Esophagus (tissue), 2 donors: ENCODE results near the gene PTPRD. TPM values are rescaled to one million over a fixed set of nuclear protein-coding genes. Genes with fewer than 3 reads are reported as not detected.

Source experiments
- H3K27ac ChIP-seq, 2 donors: one replicate each; pipeline ENCODE4 v1.5.1; 2013; ENCODE audit warnings: low read depth in 2 of 2, mild to moderate bottlenecking in 2 of 2, inconsistent platforms in 1 of 2, low read length in 1 of 2, moderate library complexity in 1 of 2
- H3K27me3 ChIP-seq, 2 donors: one replicate each; pipeline ENCODE4 v1.6.1; 2013; ENCODE audit warnings: low read length in 2 of 2, control low read depth in 1 of 2, mild to moderate bottlenecking in 1 of 2; ENCODE audit not compliant: insufficient read depth in 2 of 2, control insufficient read depth in 1 of 2
- H3K36me3 ChIP-seq, 2 donors: one replicate each; pipeline ENCODE4 v1.6.1; 2013; ENCODE audit warnings: low read length in 1 of 2; ENCODE audit not compliant: control insufficient read depth in 2 of 2, insufficient read depth in 2 of 2
- H3K4me1 ChIP-seq, 2 donors: one replicate each; pipeline ENCODE4 v1.6.1; 2013; ENCODE audit warnings: low read length in 1 of 2; ENCODE audit not compliant: control insufficient read depth in 2 of 2, insufficient read depth in 2 of 2
- H3K4me3 ChIP-seq, 2 donors: one replicate each; pipeline ENCODE4 v1.5.1; 2013; ENCODE audit warnings: low read length in 2 of 2, mild to moderate bottlenecking in 2 of 2, low read depth in 1 of 2, moderate library complexity in 1 of 2
- H3K9me3 ChIP-seq, 2 donors: one replicate each; pipeline ENCODE4 v1.6.1; 2013; ENCODE audit warnings: mild to moderate bottlenecking in 2 of 2, low read depth in 1 of 2, low read length in 1 of 2, moderate library complexity in 1 of 2; ENCODE audit not compliant: control insufficient read depth in 2 of 2, insufficient read depth in 1 of 2
- WGBS, 2 donors: extraction: QIAGEN DNeasy Blood & Tissue Kit; methylation state at CpG; one replicate each; pipeline ENCODE4 v1.1.7; 2013; 5-methylcytosine and 5-hydroxymethylcytosine counted together
- polyA plus RNA-seq, 2 donors: library from polyadenylated mRNA; stranded (reverse); fragments of 200-250 nt; gene quantifications; one replicate each; pipeline ENCODE4 v1.2.3, GENCODE V29; 2013
- donor health status: healthy with polysubstance abuse.
- donor health status: Bipolar disorder and iron deficiency.

PTPRD gene
- polyA plus RNA-seq, 2 donors, result 0.53 to 0.60 TPM

DNA sequence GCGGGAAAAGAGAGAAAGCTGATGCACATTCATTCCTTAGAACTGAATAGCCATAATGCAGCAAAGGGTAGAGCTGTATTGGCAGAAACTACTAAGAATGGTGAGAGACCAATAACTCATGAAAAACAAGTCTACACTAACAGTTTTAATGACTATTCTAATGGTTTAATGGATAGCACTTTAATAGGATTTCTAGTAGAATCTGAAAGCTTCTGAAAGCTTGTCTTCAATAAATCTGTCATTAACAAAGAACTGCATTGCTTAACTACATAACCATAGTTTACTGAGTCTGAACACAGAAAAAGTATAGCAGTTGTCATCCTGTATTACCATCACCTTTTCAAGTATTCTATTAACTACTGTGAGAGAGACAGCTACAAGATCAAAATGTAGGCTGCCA is 2195.5 kb downstream of the PTPRD start:
- H3K4me3 ChIP-seq, result no peak overlapping the region
- no peaks in the 10 kb centered on the region for H3K9me3 ChIP-seq
- 0 to 37% methylated on average over 1 of the region's 1 CpG for WGBS, 2 donors
- H3K4me1 ChIP-seq, result no peaks in the 10 kb centered on the region
- H3K27me3 ChIP-seq, result no peaks in the 10 kb centered on the region
- no peak overlapping the region for H3K27ac ChIP-seq
- H3K36me3 ChIP-seq, result no peaks in the 10 kb centered on the region

DNA sequence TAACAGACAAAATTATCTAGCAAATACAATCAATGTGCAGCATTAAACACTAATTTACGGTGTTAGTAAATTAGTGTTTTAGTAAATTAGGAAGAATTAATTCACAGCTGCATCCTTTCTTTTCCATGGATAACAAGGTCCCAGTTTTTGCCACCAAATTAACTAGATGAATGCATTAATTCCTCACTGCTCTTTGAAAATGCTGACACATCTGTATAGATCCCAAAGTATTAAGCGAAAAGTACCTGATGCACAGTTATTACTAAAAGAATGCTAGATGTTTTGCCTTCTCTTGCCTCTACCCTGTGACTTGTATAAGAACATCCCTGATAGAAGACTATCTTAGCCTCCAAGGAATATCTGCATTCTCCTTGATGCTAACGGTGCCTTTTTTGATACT is 2200.5 kb downstream of the PTPRD start:
- Histone ChIP-seq H3K36me3 (no peaks in the 10 kb centered on the region), H3K4me1 (no peaks in the 10 kb centered on the region), H3K4me3 (no peak overlapping the region), H3K27ac (no peak overlapping the region), H3K27me3 (no peaks in the 10 kb centered on the region), H3K9me3 (no peaks in the 10 kb centered on the region)
- 91% methylated on average over 3 of the region's 3 CpGs for WGBS, 2 donors

DNA sequence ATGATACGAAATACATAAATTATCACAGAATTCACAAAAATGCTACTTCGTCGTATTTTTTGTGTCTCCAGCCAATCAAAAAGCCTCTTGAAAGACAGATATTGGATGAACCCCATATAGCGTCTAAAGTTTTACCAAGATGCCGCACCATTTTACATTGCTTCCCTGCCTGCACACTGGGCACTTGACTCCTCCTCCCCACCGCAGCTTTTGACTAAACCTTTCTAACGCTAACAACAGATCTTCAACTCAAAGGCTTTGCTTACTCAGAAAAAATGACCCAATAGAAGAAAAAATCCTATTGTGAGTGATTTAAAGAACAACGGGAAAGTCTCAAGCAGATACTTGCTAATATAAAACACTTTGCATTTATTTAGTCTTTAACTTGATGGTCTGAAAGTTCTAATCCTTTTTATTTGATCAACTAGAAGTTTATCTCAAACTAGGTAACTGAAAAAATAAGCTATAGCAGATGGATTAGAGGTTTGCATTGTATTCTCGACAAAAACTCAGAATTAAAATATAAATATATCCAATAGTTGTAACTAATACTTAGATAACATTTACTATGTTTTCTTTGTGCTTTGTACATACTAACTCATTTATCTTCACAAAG is 2204.1 kb downstream of the PTPRD start:
- H3K27ac ChIP-seq, result no peak overlapping the region
- no peaks in the 10 kb centered on the region for H3K36me3 ChIP-seq
- H3K27me3 ChIP-seq, result no peaks in the 10 kb centered on the region
- H3K4me3 ChIP-seq, result no peak overlapping the region
- H3K9me3 ChIP-seq, result no peaks in the 10 kb centered on the region
- 71 to 78% methylated on average over 9 of the region's 9 CpGs for WGBS, 2 donors
- no peaks in the 10 kb centered on the region for H3K4me1 ChIP-seq

DNA sequence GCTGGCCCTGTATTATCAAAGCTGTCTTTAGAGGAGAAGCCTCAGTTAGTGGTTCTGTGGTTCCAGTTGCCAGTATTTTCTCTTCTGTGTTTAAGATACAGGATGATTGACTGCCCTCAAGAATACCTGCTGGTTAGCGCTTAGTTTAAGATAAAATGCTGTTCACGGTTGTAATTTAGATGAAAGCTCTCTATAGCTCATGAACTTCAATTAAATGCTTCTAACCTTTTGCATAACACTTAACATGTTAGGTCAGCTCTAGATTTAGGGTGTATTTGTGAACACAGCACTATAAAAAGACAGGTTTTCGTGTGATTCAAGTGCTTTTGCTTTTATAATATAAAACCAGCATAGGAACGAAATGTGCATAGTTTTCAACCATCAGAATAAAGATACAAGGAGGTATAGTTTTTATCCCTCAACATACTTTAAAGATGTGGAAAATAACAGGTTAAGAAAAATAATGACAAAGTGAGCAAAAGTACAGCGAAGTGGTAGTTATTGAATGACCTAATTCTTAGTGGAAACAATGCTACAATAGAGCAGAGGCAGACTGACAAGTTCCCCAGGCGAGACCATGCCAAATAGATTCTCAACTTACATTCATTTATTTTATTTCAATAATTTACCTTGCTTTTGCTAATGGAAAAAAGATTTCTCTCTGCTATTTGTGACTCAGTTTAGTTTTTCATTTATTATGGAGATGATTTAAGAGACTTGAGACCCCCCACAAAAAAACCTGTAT is 2210.7 kb downstream of the PTPRD start:
- WGBS, 2 donors, result 67 to 73% methylated on average over 6 of the region's 6 CpGs
- Histone ChIP-seq H3K27ac (no peak overlapping the region), H3K4me1 (no peaks in the 10 kb centered on the region), H3K4me3 (no peak overlapping the region), H3K36me3 (no peaks in the 10 kb centered on the region), H3K9me3 (no peaks in the 10 kb centered on the region), H3K27me3 (no peaks in the 10 kb centered on the region)

DNA sequence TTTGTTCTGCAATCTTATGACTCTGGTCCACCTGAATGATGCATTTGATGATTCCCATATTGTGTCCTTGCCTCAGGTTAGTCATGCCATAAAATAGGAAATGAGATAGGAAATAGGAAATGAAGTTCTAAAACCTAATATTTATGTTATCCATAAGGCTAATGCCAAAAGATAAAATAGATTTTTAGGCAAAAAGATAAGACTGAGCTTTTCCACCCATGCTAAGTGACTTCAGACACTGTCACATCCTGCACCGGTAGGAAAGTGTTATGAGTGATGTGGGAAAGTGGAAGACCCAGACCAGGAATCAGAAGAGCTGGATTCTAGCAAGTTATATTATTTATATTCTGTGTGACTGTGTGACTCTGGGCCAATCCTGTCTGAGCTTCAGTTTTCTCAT is 2212.4 kb downstream of the PTPRD start:
- Histone ChIP-seq H3K27me3 (no peaks in the 10 kb centered on the region), H3K4me3 (no peak overlapping the region), H3K4me1 (no peaks in the 10 kb centered on the region), H3K9me3 (no peaks in the 10 kb centered on the region), H3K27ac (no peak overlapping the region), H3K36me3 (no peaks in the 10 kb centered on the region)
- 81 to 86% methylated on average over 1 of the region's 1 CpG for WGBS, 2 donors

DNA sequence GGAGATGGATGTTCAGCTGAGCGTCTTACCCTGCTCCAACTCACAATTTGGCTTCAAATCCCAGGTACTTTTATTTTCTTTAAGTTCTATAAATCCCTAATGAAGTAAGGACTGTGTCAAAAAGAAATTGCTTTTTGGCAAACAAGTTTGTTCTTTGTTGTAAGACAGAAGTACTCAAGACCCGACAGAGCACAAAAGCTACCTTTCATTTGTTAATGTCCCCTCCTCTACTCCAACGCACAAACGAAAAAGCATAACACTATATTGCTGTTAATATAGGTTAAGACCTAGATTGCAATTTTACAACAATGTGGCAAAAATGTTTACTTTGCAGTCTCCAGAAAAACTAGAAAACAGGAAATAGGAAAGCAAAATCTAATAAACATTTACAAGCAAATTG is 2217.8 kb downstream of the PTPRD start:
- H3K27ac ChIP-seq, result no peak overlapping the region
- no peaks in the 10 kb centered on the region for H3K9me3 ChIP-seq
- no peak overlapping the region for H3K4me3 ChIP-seq
- no peaks in the 10 kb centered on the region for H3K27me3 ChIP-seq
- no peaks in the 10 kb centered on the region for H3K4me1 ChIP-seq
- WGBS, 2 donors, result 83 to 85% methylated on average over 4 of the region's 4 CpGs
- no peaks in the 10 kb centered on the region for H3K36me3 ChIP-seq

DNA sequence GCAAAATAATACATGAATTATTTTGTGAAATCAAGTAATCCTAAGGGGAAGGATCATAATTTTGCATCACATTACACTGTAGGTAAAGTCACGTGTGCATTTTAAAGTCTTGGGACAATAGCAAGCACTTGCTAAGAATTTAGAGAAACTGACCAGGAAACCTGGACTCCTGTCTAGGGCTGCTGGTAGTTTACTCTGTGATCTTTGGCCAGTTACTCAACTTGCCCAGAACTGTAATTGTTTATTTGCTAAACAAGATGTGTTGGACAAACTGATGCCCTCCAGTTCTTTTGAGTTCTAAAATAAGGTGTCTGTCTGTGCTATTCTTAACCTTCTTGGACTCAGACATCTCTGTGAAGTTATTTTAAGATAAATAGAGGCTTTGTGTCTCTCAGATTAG is 2218.5 kb downstream of the PTPRD start:
- WGBS, 2 donors, result 93 to 96% methylated on average over 1 of the region's 1 CpG
- Histone ChIP-seq H3K9me3 (no peaks in the 10 kb centered on the region), H3K36me3 (no peaks in the 10 kb centered on the region), H3K4me1 (no peaks in the 10 kb centered on the region), H3K27ac (no peak overlapping the region), H3K27me3 (no peaks in the 10 kb centered on the region), H3K4me3 (no peak overlapping the region)

DNA sequence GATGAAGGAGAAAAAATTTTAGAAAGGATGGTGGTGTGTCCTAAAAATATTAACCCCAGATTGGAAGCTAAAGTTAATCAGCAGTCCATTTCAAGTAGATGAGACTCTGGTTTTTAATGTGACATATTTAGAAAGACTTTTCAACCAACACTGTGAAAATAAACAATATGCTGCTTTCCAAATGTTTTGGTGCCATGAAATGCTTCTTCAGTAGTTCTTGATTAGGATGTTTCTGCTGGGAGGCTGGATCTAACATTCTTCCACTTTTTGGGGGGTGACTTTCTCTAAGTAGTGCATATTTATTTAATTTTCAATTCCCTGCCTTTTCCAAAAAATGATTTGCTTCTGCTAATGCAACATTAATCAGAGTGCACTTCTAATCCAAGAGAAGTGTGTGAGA is 2219.9 kb downstream of the PTPRD start:
- no peaks in the 10 kb centered on the region for H3K4me1 ChIP-seq
- H3K36me3 ChIP-seq, result no peaks in the 10 kb centered on the region
- no peaks in the 10 kb centered on the region for H3K9me3 ChIP-seq
- H3K27me3 ChIP-seq, result no peaks in the 10 kb centered on the region
- H3K27ac ChIP-seq, result no peak overlapping the region
- H3K4me3 ChIP-seq, result no peak overlapping the region

DNA sequence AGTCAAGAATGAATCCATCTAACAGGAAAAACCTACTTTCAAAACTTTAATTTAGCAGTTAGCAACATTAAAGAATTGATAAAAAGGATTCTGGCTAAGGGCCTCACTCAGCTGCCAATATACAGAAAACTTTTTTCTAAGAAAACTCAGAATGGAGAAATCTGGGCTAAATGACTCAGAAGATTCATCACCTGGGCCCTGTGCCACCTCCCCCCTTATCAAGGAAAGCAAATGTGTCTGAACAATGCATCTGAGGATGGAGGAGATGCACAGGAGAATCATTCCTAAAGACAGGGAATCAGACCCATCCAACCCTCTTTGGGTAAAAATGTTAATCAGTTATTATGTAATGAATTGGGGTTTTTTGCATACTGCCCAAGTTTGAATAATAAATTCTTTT is 2221.2 kb downstream of the PTPRD start:
- no peak overlapping the region for H3K4me3 ChIP-seq
- H3K9me3 ChIP-seq, result no peaks in the 10 kb centered on the region
- H3K27me3 ChIP-seq, result no peaks in the 10 kb centered on the region
- H3K27ac ChIP-seq, result no peak overlapping the region
- no peaks in the 10 kb centered on the region for H3K4me1 ChIP-seq
- H3K36me3 ChIP-seq, result no peaks in the 10 kb centered on the region

DNA sequence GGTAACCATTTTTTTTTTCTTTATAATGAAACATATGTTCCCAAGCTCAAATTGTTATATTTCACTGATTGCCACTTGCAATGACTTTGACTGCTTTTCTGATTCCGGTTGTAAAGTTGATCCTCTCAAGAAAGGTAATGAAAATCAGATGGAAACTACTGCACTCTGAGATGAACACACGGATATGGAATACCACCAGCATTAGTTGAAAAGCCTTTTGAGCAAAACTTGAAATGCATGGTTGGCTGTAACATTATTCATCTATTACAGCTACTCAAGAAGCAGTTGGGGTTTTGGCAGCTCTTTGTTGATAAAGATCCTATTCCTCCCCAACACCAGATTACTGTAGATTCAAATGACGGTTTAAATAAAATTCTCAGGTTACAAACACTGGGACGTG is 2221.7 kb downstream of the PTPRD start:
- WGBS, 2 donors, result 85% methylated on average over 4 of the region's 4 CpGs
- no peak overlapping the region for H3K4me3 ChIP-seq
- H3K9me3 ChIP-seq, result no peaks in the 10 kb centered on the region
- no peaks in the 10 kb centered on the region for H3K36me3 ChIP-seq
- no peak overlapping the region for H3K27ac ChIP-seq
- H3K27me3 ChIP-seq, result no peaks in the 10 kb centered on the region
- no peaks in the 10 kb centered on the region for H3K4me1 ChIP-seq
